Thoracic aorta (tissue), 2 donors: ENCODE measurements around the gene MRPS17. TPM values are rescaled to one million over a fixed set of nuclear protein-coding genes. Genes with fewer than 3 reads are reported as not detected.
A peak's percentile ranks its signal among the peaks of the same experiment; 100 is the strongest.
"Not testable (repeated sequence)": the region's sequence is repeated elsewhere in the genome, so short reads cannot be mapped to it uniquely, and the experiment has no call there.

ENCODE experiments used
- ATAC-seq: fragments of 150-250 bp; one replicate; pipeline ENCODE4 v1.8.0; 2017; ENCODE audit warnings: low read depth; ENCODE audit not compliant: insufficient number of reproducible peaks, low FRiP score
- DNase-seq: peaks from one replicate; pipeline ENCODE4 v3.0.0-alpha.2; 2020; ENCODE audit warnings: low spot score
- H3K27ac ChIP-seq, 2 donors: fragments of 200-600 bp; sonication (generic); 1 replicate in 1 of 2; 2 replicates in 1 of 2; pipeline ENCODE4 v1.5.1; 2016; ENCODE audit warnings: mild to moderate bottlenecking in 2 of 2, moderate library complexity in 2 of 2
- H3K27me3 ChIP-seq: fragments of 200-600 bp; sonication (generic); replicated peaks from 2 replicates; pipeline ENCODE4 v1.6.0; 2016; ENCODE audit warnings: mild to moderate bottlenecking; ENCODE audit not compliant: insufficient read depth
- H3K36me3 ChIP-seq: fragments of 200-600 bp; sonication (generic); one replicate; pipeline ENCODE4 v1.5.1; 2016
- H3K4me1 ChIP-seq, 2 donors: fragments of 200-600 bp; sonication (generic); 1 replicate in 1 of 2; 2 replicates in 1 of 2; pipeline versions ENCODE4 v1.5.1 to v1.6.0; 2016; ENCODE audit warnings: low read depth in 2 of 2, mild to moderate bottlenecking in 1 of 2; ENCODE audit not compliant: control insufficient read depth in 1 of 2
- H3K4me3 ChIP-seq: fragments of 200-600 bp; sonication (generic); 2 replicates; pipeline ENCODE4 v1.5.1; 2016; ENCODE audit warnings: mild to moderate bottlenecking
- H3K9me3 ChIP-seq: fragments of 200-600 bp; sonication (generic); 2 replicates; pipeline ENCODE4 v1.5.1; 2016
- total RNA-seq, 2 donors: library from RNA; depleted of rRNA; stranded (reverse); fragments of >200 nt; gene quantifications; one replicate each; pipeline versions ENCODE4 v1.1.0 to v1.2.3, GENCODE V29; 2016
- TF ChIP-seq, protein P1 (sequence below): fragments of 200-600 bp; sonication (generic); IDR thresholded peaks from one replicate; pipeline ENCODE4 v1.5.1; 2019; ENCODE audit warnings: antibody characterized with exemption

The MRPS17 gene
- total RNA-seq, 2 donors from 2014 or later: 12.1 to 13.1 TPM

- ATAC-seq: no peak
- no peak overlapping the region for H3K27ac ChIP-seq
These were observed 20.1 kb upstream of the MRPS17 start for GRCh38 chr7:55931421-55932151.

GRCh38 chr7:55939514-55940123 is 12.1 kb upstream of the MRPS17 start:
- TF ChIP-seq, protein P1, sequence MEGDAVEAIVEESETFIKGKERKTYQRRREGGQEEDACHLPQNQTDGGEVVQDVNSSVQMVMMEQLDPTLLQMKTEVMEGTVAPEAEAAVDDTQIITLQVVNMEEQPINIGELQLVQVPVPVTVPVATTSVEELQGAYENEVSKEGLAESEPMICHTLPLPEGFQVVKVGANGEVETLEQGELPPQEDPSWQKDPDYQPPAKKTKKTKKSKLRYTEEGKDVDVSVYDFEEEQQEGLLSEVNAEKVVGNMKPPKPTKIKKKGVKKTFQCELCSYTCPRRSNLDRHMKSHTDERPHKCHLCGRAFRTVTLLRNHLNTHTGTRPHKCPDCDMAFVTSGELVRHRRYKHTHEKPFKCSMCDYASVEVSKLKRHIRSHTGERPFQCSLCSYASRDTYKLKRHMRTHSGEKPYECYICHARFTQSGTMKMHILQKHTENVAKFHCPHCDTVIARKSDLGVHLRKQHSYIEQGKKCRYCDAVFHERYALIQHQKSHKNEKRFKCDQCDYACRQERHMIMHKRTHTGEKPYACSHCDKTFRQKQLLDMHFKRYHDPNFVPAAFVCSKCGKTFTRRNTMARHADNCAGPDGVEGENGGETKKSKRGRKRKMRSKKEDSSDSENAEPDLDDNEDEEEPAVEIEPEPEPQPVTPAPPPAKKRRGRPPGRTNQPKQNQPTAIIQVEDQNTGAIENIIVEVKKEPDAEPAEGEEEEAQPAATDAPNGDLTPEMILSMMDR: no peak
- no peak for ATAC-seq
- Histone ChIP-seq H3K4me1 (no peaks in the 10 kb centered on the region), H3K4me3 (peak overlapping the region; percentile 4), H3K9me3 (peaks cover 46% of the 10 kb centered on the region), H3K27ac (no peak overlapping the region), H3K27me3 (no peaks in the 10 kb centered on the region), H3K36me3 (peaks cover 2% of the 10 kb centered on the region)
- no peak for DNase-seq

More at GRCh38 chr7:55931421-55932151, 20.1 kb upstream of the MRPS17 start:
- no peaks in the 10 kb centered on the region for H3K27me3 ChIP-seq
- H3K4me3 ChIP-seq: no peak overlapping the region
- H3K36me3 ChIP-seq: peaks cover 2% of the 10 kb centered on the region
- H3K9me3 ChIP-seq: peaks cover 9% of the 10 kb centered on the region
- H3K4me1 ChIP-seq: no peaks in the 10 kb centered on the region
- TF ChIP-seq, protein P1: no peak
- DNase-seq: no peak

DNA sequence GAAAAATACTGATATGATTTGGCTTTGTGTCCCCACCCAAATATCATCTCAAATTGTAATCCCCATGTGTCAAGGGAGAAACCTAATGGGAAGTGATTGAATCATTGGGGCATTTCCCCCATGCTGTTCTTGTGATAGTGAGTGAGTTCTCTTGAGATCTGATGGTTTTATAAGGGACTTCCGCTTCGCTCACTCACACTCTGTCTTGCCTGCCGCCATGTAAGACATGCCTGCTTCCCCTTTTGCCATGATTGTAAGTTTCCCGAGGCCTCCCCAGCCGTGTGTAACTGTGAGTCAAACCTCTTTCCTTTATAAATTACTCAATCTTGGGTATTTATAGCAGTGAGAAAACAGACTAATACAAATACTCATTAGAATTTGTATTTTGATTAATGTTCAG is 5.1 kb upstream of the MRPS17 start:
- H3K9me3 ChIP-seq: no peaks in the 10 kb centered on the region
- no peaks in the 10 kb centered on the region for H3K27me3 ChIP-seq
- no peaks in the 10 kb centered on the region for H3K36me3 ChIP-seq
- H3K4me3 ChIP-seq: no peak overlapping the region
- DNase-seq (no peak), ATAC-seq (no peak)
- TF ChIP-seq, protein P1: no peak
- H3K27ac ChIP-seq: no peak overlapping the region
- no peaks in the 10 kb centered on the region for H3K4me1 ChIP-seq

GRCh38 chr7:55952352-55952671 is 635 bp downstream of the MRPS17 start:
- H3K9me3 ChIP-seq, H3K27me3 ChIP-seq, H3K36me3 ChIP-seq, DNase-seq, ATAC-seq, H3K4me1 ChIP-seq: not testable (repeated sequence)
- peak overlapping the region; percentile 95 for H3K4me3 ChIP-seq
- peak overlapping the region; percentile 53 to 69 for H3K27ac ChIP-seq

GRCh38 chr7:55953707-55954475 is 2.2 kb downstream of the MRPS17 start:
- Histone ChIP-seq H3K27me3 (no peaks in the 10 kb centered on the region), H3K9me3 (no peaks in the 10 kb centered on the region), H3K36me3 (peaks cover 5% of the 10 kb centered on the region), H3K4me3 (no peak overlapping the region), H3K4me1 (peaks cover 4 to 8% of the 10 kb centered on the region in 2 donors), H3K27ac (no peak overlapping the region)
- ATAC-seq (no peak), DNase-seq (no peak)
- TF ChIP-seq, protein P1: no peak
